ENCODE data around the gene ADA.

The ADA gene

DNA sequence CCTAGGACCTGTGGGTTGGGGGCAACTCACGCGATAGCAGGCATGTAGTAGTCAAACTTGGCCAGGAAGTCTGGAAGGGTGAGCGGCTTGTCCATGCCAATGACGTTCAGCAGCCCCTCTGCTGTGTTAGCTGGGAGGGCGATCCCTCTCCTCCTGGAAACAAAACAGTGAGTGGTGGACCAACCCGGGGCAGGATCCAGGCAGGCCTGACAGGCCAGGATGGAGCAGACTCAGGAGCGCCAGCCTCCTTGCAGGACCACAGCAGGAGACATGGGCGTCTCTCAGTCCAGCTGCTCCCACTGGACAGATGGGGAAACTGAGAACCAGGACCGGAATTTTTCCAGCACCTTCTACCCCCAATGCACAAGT lies 22.5 kb downstream of the ADA start:
- H3K9me3 ChIP-seq (ENCODE audit: control insufficient read depth in 5 of 5, low read length in 5 of 5), result no peaks in the 10 kb centered on the region
- H3K27ac ChIP-seq (ENCODE audit: low read depth, low read length), result no peak overlapping the region
- peaks cover 0 to 16% (median 13%) of the 10 kb centered on the region in 5 donors for H3K4me1 ChIP-seq (ENCODE audit: control insufficient read depth in 5 of 5, insufficient read depth in 5 of 5, low read length in 5 of 5)
- no peak overlapping the region for H3K4me3 ChIP-seq (ENCODE audit: low read depth in 1 of 5, low read length in 5 of 5)
- H3K9ac ChIP-seq (ENCODE audit: low read length in 5 of 5), result no peak overlapping the region
- peaks cover 0 to 45% (median 28%) of the 10 kb centered on the region in 5 donors for H3K36me3 ChIP-seq (ENCODE audit: control insufficient read depth in 5 of 5, insufficient read depth in 5 of 5, low read length in 5 of 5)
- H3K27me3 ChIP-seq (ENCODE audit: control insufficient read depth in 5 of 5, insufficient read depth in 4 of 5, low read length in 5 of 5), result no peaks in the 10 kb centered on the region

GRCh38 chr20:44627364-44628010 lies 24.0 kb downstream of the ADA start:
- Histone ChIP-seq H3K4me3 (ENCODE audit: low read depth in 1 of 5, low read length in 5 of 5) (no peak overlapping the region), H3K36me3 (ENCODE audit: control insufficient read depth in 5 of 5, insufficient read depth in 5 of 5, low read length in 5 of 5) (peaks cover 0 to 53% (median 37%) of the 10 kb centered on the region in 5 donors), H3K4me1 (ENCODE audit: control insufficient read depth in 5 of 5, insufficient read depth in 5 of 5, low read length in 5 of 5) (peaks cover 0 to 5% (median 5%) of the 10 kb centered on the region in 5 donors), H3K27me3 (ENCODE audit: control insufficient read depth in 5 of 5, insufficient read depth in 4 of 5, low read length in 5 of 5) (no peaks in the 10 kb centered on the region), H3K9ac (ENCODE audit: low read length in 5 of 5) (no peak overlapping the region), H3K9me3 (ENCODE audit: control insufficient read depth in 5 of 5, low read length in 5 of 5) (peaks cover 0 to 3% (median 0%) of the 10 kb centered on the region in 5 donors), H3K27ac (ENCODE audit: low read depth, low read length) (no peak overlapping the region)

- Histone ChIP-seq H3K9ac (ENCODE audit: low read length in 5 of 5) (no peak overlapping the region), H3K4me3 (ENCODE audit: low read depth in 1 of 5, low read length in 5 of 5) (no peak overlapping the region), H3K36me3 (ENCODE audit: control insufficient read depth in 5 of 5, insufficient read depth in 5 of 5, low read length in 5 of 5) (peaks cover 0 to 64% (median 49%) of the 10 kb centered on the region in 5 donors), H3K27ac (ENCODE audit: low read depth, low read length) (no peak overlapping the region), H3K4me1 (ENCODE audit: control insufficient read depth in 5 of 5, insufficient read depth in 5 of 5, low read length in 5 of 5) (peaks cover 0 to 5% (median 4%) of the 10 kb centered on the region in 5 donors), H3K27me3 (ENCODE audit: control insufficient read depth in 5 of 5, insufficient read depth in 4 of 5, low read length in 5 of 5) (no peaks in the 10 kb centered on the region), H3K9me3 (ENCODE audit: control insufficient read depth in 5 of 5, low read length in 5 of 5) (peaks cover 0 to 3% (median 0%) of the 10 kb centered on the region in 5 donors)
Measured at GRCh38 chr20:44626278-44626677, 25.2 kb downstream of the ADA start.

DNA sequence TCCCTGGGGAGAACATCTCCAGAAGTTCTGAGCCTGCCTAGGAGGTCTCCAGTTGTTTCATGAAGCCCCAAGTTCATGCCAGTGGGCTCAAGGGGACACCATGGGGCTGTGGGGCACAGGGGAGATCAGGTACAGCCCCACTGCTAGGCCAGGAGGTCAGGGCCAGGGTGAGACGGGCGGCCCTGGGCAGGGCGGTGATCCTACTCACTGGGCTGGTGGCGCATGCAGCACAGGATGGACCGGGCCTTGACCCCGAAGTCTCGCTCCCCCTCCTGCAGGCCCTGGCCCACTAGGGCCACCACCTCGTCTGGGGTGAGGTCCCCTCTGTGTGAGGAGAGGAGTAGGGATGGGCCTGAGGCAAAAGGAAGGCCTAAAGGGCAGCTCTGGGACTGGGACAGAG lies 26.1 kb downstream of the ADA start:
- Histone ChIP-seq H3K4me1 (ENCODE audit: control insufficient read depth in 5 of 5, insufficient read depth in 5 of 5, low read length in 5 of 5) (peaks cover 0 to 5% (median 4%) of the 10 kb centered on the region in 5 donors), H3K27me3 (ENCODE audit: control insufficient read depth in 5 of 5, insufficient read depth in 4 of 5, low read length in 5 of 5) (no peaks in the 10 kb centered on the region), H3K4me3 (ENCODE audit: low read depth in 1 of 5, low read length in 5 of 5) (no peak overlapping the region), H3K27ac (ENCODE audit: low read depth, low read length) (no peak overlapping the region), H3K9me3 (ENCODE audit: control insufficient read depth in 5 of 5, low read length in 5 of 5) (peaks cover 0 to 3% (median 0%) of the 10 kb centered on the region in 5 donors), H3K9ac (ENCODE audit: low read length in 5 of 5) (no peak overlapping the region), H3K36me3 (ENCODE audit: control insufficient read depth in 5 of 5, insufficient read depth in 5 of 5, low read length in 5 of 5) (peaks cover 0 to 72% (median 58%) of the 10 kb centered on the region in 5 donors)

DNA sequence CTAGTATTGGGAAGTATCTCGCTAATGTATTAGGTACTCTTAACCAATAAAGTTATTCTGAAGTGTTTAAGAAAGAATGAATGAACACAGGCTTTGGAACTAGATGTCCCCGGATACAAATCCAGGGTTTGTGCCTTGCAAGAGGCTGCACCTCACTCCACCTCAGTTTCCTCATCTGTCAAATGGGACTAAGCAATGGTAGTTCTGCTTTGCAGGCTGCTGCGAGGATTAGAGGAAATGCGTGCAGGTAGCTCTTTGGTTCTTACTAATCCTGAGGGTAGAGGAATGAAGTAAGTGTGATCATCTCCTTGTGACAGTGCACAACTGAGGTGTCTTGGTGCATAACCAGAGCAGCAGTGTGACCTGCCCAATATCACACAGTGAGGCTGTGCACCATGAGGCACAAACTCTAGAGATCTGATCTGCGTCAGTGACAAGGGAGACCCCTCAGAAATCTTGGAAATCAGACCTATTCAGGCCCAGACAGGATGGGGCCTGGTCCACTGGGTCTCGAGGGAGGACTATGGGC lies 26.7 kb downstream of the ADA start:
- Histone ChIP-seq H3K4me3 (ENCODE audit: low read depth in 1 of 5, low read length in 5 of 5) (no peak overlapping the region), H3K36me3 (ENCODE audit: control insufficient read depth in 5 of 5, insufficient read depth in 5 of 5, low read length in 5 of 5) (peaks cover 0 to 77% (median 64%) of the 10 kb centered on the region in 5 donors), H3K9me3 (ENCODE audit: control insufficient read depth in 5 of 5, low read length in 5 of 5) (peaks cover 0 to 3% (median 0%) of the 10 kb centered on the region in 5 donors), H3K9ac (ENCODE audit: low read length in 5 of 5) (no peak overlapping the region), H3K27me3 (ENCODE audit: control insufficient read depth in 5 of 5, insufficient read depth in 4 of 5, low read length in 5 of 5) (no peaks in the 10 kb centered on the region), H3K4me1 (ENCODE audit: control insufficient read depth in 5 of 5, insufficient read depth in 5 of 5, low read length in 5 of 5) (peaks cover 0 to 5% (median 4%) of the 10 kb centered on the region in 5 donors), H3K27ac (ENCODE audit: low read depth, low read length) (no peak overlapping the region)

DNA sequence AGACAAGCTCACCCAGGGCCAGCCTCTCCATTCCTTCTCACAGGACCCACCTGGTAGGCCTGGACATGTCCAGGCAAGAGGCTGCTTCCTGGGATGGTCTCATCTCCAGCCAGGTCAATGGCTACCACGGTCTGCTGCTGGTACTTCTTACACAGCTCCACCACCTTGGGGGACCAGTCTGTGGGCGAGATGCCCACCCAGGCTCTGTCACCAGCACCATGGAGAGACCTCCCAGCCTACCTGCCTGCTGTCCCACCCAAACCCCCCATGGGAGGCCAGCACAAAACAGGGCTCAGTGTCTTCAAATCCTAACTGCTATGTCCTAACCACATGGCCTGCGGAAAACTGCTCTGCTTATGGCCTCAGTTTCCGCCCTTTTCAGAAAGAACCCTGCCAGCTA lies 27.3 kb downstream of the ADA start:
- Histone ChIP-seq H3K4me1 (ENCODE audit: control insufficient read depth in 5 of 5, insufficient read depth in 5 of 5, low read length in 5 of 5) (peaks cover 0 to 5% (median 4%) of the 10 kb centered on the region in 5 donors), H3K4me3 (ENCODE audit: low read depth in 1 of 5, low read length in 5 of 5) (no peak overlapping the region), H3K27me3 (ENCODE audit: control insufficient read depth in 5 of 5, insufficient read depth in 4 of 5, low read length in 5 of 5) (no peaks in the 10 kb centered on the region), H3K36me3 (ENCODE audit: control insufficient read depth in 5 of 5, insufficient read depth in 5 of 5, low read length in 5 of 5) (peaks cover 0 to 81% (median 68%) of the 10 kb centered on the region in 5 donors), H3K9ac (ENCODE audit: low read length in 5 of 5) (no peak overlapping the region), H3K27ac (ENCODE audit: low read depth, low read length) (no peak overlapping the region), H3K9me3 (ENCODE audit: control insufficient read depth in 5 of 5, low read length in 5 of 5) (peaks cover 0 to 3% (median 0%) of the 10 kb centered on the region in 5 donors)

DNA sequence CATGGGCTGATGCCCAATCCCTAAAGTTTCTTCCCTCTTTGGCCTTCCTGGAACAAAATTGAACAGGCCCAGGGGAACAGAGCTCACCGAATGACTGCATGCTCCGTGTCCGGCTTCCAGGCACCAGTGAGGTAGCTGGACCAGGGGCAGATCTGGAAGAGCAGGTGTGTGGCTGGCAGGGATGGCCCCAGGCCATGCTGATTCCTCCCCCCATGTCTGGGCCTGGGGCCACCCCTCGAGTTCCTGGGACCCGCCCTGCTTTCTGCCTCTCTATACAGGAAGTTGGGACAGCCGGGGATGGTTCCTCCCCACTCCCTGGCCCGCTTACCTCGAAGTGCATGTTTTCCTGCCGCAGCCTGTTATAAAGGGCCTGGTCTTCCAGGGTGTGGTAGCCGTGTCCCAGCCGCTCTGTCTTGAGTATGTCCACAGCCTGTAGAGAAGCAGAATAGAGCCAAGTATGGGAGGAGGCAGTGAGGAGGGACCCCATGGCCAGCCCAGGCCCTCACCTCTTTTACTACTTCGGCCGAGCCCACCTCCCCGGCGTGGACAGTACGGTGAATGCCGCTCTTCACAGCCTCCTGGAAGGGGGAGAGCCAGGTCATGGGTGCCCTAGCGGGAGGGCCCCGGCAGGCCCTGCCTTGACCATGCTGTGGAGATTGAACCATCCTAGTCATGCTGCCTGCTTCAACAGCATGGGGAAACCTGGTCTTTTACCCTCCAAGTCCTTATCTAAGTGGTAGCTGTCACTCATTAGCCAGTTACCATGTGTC lies 28.8 kb downstream of the ADA start:
- Histone ChIP-seq H3K36me3 (ENCODE audit: control insufficient read depth in 5 of 5, insufficient read depth in 5 of 5, low read length in 5 of 5) (peaks cover 0 to 85% (median 71%) of the 10 kb centered on the region in 5 donors), H3K4me1 (ENCODE audit: control insufficient read depth in 5 of 5, insufficient read depth in 5 of 5, low read length in 5 of 5) (peaks cover 0 to 5% (median 4%) of the 10 kb centered on the region in 5 donors), H3K9ac (ENCODE audit: low read length in 5 of 5) (no peak overlapping the region), H3K27me3 (ENCODE audit: control insufficient read depth in 5 of 5, insufficient read depth in 4 of 5, low read length in 5 of 5) (no peaks in the 10 kb centered on the region), H3K4me3 (ENCODE audit: low read depth in 1 of 5, low read length in 5 of 5) (no peak overlapping the region), H3K27ac (ENCODE audit: low read depth, low read length) (no peak overlapping the region), H3K9me3 (ENCODE audit: control insufficient read depth in 5 of 5, low read length in 5 of 5) (peaks cover 0 to 3% (median 0%) of the 10 kb centered on the region in 5 donors)

- no peak overlapping the region for H3K27ac ChIP-seq (ENCODE audit: low read depth, low read length)
- peaks cover 0 to 3% (median 0%) of the 10 kb centered on the region in 5 donors for H3K9me3 ChIP-seq (ENCODE audit: control insufficient read depth in 5 of 5, low read length in 5 of 5)
- H3K4me1 ChIP-seq (ENCODE audit: control insufficient read depth in 5 of 5, insufficient read depth in 5 of 5, low read length in 5 of 5), result peaks cover 1 to 12% (median 9%) of the 10 kb centered on the region in 5 donors
- H3K27me3 ChIP-seq (ENCODE audit: control insufficient read depth in 5 of 5, insufficient read depth in 4 of 5, low read length in 5 of 5), result no peaks in the 10 kb centered on the region
- no peak overlapping the region for H3K9ac ChIP-seq (ENCODE audit: low read length in 5 of 5)
- H3K36me3 ChIP-seq (ENCODE audit: control insufficient read depth in 5 of 5, insufficient read depth in 5 of 5, low read length in 5 of 5), result peaks cover 0 to 88% (median 77%) of the 10 kb centered on the region in 5 donors
- H3K4me3 ChIP-seq (ENCODE audit: low read depth in 1 of 5, low read length in 5 of 5), result no peak overlapping the region
Measured at GRCh38 chr20:44621939-44622338, 29.6 kb downstream of the ADA start.

- H3K36me3 ChIP-seq (ENCODE audit: control insufficient read depth in 5 of 5, insufficient read depth in 5 of 5, low read length in 5 of 5), result peaks cover 0 to 85% (median 77%) of the 10 kb centered on the region in 5 donors
- no peak overlapping the region for H3K4me3 ChIP-seq (ENCODE audit: low read depth in 1 of 5, low read length in 5 of 5)
- no peak overlapping the region for H3K9ac ChIP-seq (ENCODE audit: low read length in 5 of 5)
- H3K4me1 ChIP-seq (ENCODE audit: control insufficient read depth in 5 of 5, insufficient read depth in 5 of 5, low read length in 5 of 5), result peaks cover 4 to 18% (median 15%) of the 10 kb centered on the region in 5 donors
- H3K27me3 ChIP-seq (ENCODE audit: control insufficient read depth in 5 of 5, insufficient read depth in 4 of 5, low read length in 5 of 5), result no peaks in the 10 kb centered on the region
- no peak overlapping the region for H3K27ac ChIP-seq (ENCODE audit: low read depth, low read length)
- H3K9me3 ChIP-seq (ENCODE audit: control insufficient read depth in 5 of 5, low read length in 5 of 5), result peaks cover 0 to 3% (median 0%) of the 10 kb centered on the region in 5 donors
Measured at GRCh38 chr20:44621325-44621724, 30.2 kb downstream of the ADA start.

GRCh38 chr20:44620030-44620429 lies 31.5 kb downstream of the ADA start:
- no peak overlapping the region for H3K9ac ChIP-seq (ENCODE audit: low read length in 5 of 5)
- no peak overlapping the region for H3K27ac ChIP-seq (ENCODE audit: low read depth, low read length)
- H3K27me3 ChIP-seq (ENCODE audit: control insufficient read depth in 5 of 5, insufficient read depth in 4 of 5, low read length in 5 of 5), result peaks cover 0 to 4% (median 0%) of the 10 kb centered on the region in 5 donors
- peaks cover 0 to 83% (median 72%) of the 10 kb centered on the region in 5 donors for H3K36me3 ChIP-seq (ENCODE audit: control insufficient read depth in 5 of 5, insufficient read depth in 5 of 5, low read length in 5 of 5)
- H3K4me1 ChIP-seq (ENCODE audit: control insufficient read depth in 5 of 5, insufficient read depth in 5 of 5, low read length in 5 of 5), result peaks cover 17 to 31% (median 28%) of the 10 kb centered on the region in 5 donors
- no peak overlapping the region for H3K4me3 ChIP-seq (ENCODE audit: low read depth in 1 of 5, low read length in 5 of 5)
- H3K9me3 ChIP-seq (ENCODE audit: control insufficient read depth in 5 of 5, low read length in 5 of 5), result peaks cover 0 to 3% (median 0%) of the 10 kb centered on the region in 5 donors
